M059J (cell line): Measurements from ENCODE around the gene KCTD16. TPM values are rescaled to one million over a fixed set of nuclear protein-coding genes. Genes with fewer than 3 reads are reported as not detected.

Experiments used
- DNase-seq: peaks from one replicate; pipeline ENCODE4 v3.0.0-alpha.2; 2012; ENCODE audit warnings: low read depth
- total RNA-seq: library from RNA; depleted of rRNA; stranded (reverse); fragments of >200 nt; shearing (Covaris generic); gene quantifications from 2 replicates; pipeline ENCODE4 v1.2.3, GENCODE V29; 2014; rRNA removed

The KCTD16 gene
- total RNA-seq, 1 experiment from 2014 or later = 0.10 TPM

DNA sequence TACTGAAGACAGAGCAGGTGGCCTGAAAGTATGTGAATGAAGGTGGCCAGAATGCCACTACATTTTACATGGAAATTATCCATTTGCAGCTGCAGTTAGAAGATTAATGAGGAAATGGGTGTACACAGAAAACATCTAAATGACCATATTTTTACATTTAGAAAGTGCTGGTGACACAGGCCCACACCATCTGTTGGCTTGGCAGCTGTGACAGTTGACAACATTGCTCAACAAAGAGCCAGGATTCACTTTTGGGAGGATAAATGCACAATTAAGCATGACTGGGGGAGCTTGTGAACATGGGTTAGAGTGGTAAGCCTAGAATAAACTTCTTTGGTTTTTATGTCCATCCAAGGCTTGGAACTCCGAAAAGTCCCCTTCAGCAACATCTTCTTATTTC, 360.5 kb downstream of the KCTD16 start:
- no peak for DNase-seq

Other genes starting within 250 kb of the KCTD16 start
- 123 and 221 TPM in 2 replicates for gene YIPF5, start 214 bp upstream of the KCTD16 start, total RNA-seq